ENCODE measurements around the gene CENPP. TPM values are rescaled to one million over a fixed set of nuclear protein-coding genes. Genes with fewer than 3 reads are reported as not detected.

CENPP gene
- total RNA-seq, 1 experiment from 2014 or later = 14.3 TPM

- TF ChIP-seq HMGXB4 (CRISPR knock-in tag; IDR thresholded peaks at IDR 0.05) = no peak
- no peak for TF ChIP-seq CTCF (IDR thresholded peaks at IDR 0.05)
- TF ChIP-seq ZNF281 (CRISPR knock-in tag; IDR thresholded peaks at IDR 0.05) = no peak
- no peak for TF ChIP-seq JUN (CRISPR knock-in tag; IDR thresholded peaks at IDR 0.05)
- TF ChIP-seq ERG (CRISPR knock-in tag; IDR thresholded peaks at IDR 0.05) = no peak
- TF ChIP-seq USF1 (CRISPR knock-in tag; IDR thresholded peaks at IDR 0.05) = no peak
- TF ChIP-seq MAX (CRISPR knock-in tag; IDR thresholded peaks at IDR 0.05) = no peak
- no peak for TF ChIP-seq EMX1 (CRISPR knock-in tag; IDR thresholded peaks at IDR 0.05)
- no peak for TF ChIP-seq FOXP4 (CRISPR knock-in tag; IDR thresholded peaks at IDR 0.05)
Observed at GRCh38 chr9:92538541-92538940, 212.8 kb downstream of the CENPP start (continued).

- CTCF ChIA-PET = interaction anchor here (0.6 kb wide), 1 partner anchor 242 kb away, joined by 4 read pairs; no protein-coding TSS in a partner anchor
- peaks cover 8% of the 10 kb centered on the region; the same call in 1 of the 2 replicates for H3K36me3 Mint-ChIP-seq
- POLR2A ChIA-PET = no interaction called here
- H3K4me1 Mint-ChIP-seq = 0 out of 2 replicates have a peak, but pooled peaks cover 3% of the 10 kb centered on the region
- DNase-seq (ENCODE audit: low spot score) = no peak
- TF ChIP-seq EMX1 (CRISPR knock-in tag; IDR thresholded peaks at IDR 0.05) = no peak
- TF ChIP-seq ZNF219 (CRISPR knock-in tag; IDR thresholded peaks at IDR 0.05; ENCODE audit: borderline replicate concordance) = no peak
- no peak for TF ChIP-seq IRF1 (CRISPR knock-in tag; IDR thresholded peaks at IDR 0.05)
- TF ChIP-seq ESRRA (CRISPR knock-in tag; IDR thresholded peaks at IDR 0.05; ENCODE audit: borderline replicate concordance) = no peak
- no peak for TF ChIP-seq OVOL2 (CRISPR knock-in tag; IDR thresholded peaks at IDR 0.05; ENCODE audit: borderline replicate concordance)
- no peak for TF ChIP-seq FOXP1 (CRISPR knock-in tag; IDR thresholded peaks at IDR 0.05; ENCODE audit: borderline replicate concordance)
- no peak for TF ChIP-seq IRF2 (CRISPR knock-in tag; IDR thresholded peaks at IDR 0.05; ENCODE audit: borderline replicate concordance, low read depth)
- TF ChIP-seq ERG (CRISPR knock-in tag; IDR thresholded peaks at IDR 0.05) = no peak
- TF ChIP-seq USF2 (CRISPR knock-in tag; IDR thresholded peaks at IDR 0.05) = no peak
- H3K9me3 Mint-ChIP-seq = peaks cover 5% of the 10 kb centered on the region
- no peak for ATAC-seq
- no peak overlapping the region for H3K27ac Mint-ChIP-seq
- no peaks in the 10 kb centered on the region for H3K27me3 Mint-ChIP-seq (ENCODE audit: low read depth)
- no peak overlapping the region for H3K4me3 Mint-ChIP-seq
Observed at GRCh38 chr9:92543972-92544371, 218.2 kb downstream of the CENPP start.
